ENCODE measurements around the gene FHIT.
"Not testable (repeated sequence)": the region's sequence is repeated elsewhere in the genome, so short reads cannot be mapped to it uniquely, and the experiment has no call there.

Gene FHIT

DNA sequence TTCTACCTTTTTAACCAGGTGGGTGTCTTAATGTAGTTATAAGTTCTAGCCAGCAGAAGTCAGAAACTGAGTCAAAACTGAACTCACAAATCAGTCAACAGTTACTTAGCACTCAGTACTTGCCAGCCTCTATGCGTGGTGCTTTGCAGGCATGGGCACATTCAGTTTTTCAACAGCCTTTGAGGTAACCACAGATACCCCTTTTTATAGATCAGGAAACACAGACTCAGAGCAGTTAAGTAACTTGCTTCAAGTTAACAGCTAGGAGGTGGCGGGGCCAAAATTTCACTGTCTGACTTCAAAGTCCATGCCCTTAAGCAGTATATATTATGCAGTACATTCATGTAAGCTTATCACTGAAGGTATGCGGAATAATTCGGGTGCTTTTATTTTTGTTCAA, 139.4 kb downstream of the FHIT start:
- no peak for DNase-seq (ENCODE audit: low read depth in 2 of 2)

DNA sequence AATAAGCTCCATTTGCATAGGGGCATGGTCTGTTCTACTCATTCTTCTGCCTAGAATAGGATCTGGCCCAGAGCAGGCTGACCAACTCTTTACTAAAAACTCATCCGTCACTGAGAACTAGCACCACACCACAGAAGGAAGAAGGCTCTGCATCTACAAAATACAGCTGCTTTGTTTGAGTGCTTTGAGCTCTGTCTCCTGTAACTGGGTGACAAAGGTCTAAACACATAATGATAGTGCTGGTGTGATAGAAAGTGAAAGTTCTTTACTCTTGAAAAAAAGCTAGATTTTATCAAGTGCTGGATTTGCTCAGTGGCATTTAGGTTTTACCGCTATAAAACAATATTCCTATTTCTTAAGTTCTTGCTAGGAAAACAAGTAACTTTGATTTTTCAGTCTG, 140.7 kb downstream of the FHIT start:
- no peak for DNase-seq (ENCODE audit: low read depth in 2 of 2)

DNA sequence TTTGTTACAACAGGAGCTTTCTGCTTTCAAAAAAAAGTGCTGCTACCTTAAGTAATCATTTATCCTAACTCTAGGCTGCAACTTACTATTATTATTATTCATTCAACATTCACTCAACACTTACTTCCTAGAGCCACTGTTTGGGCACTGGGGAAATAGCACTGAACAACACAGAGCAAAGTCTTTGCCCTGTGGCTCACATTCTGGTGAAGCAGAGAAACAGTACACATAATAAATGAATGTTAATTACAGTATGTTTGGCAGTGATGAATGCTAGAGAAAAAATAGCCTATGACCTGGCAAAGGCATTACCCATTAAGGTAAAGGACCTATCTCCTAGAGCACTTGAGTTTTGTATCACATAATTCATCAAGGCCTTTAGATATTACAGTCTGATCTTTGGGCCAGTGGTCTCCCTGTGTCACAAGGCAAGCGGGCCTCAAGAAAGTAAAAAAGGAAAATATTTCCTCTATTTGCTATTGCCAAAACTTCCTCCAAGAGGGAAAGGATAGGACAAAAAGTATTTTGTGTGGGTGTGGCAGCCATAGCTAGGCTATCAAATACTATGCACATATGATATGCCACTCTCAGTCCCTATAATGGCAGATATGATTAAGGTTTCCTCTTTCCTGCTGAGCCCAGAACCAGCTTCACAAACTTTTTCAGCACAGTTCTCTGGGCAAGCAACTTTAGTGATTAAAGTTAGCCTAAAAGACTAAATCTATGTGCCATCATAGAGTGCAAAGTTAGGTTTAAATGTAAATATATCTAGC, 142.8 kb downstream of the FHIT start:
- no peak for DNase-seq (ENCODE audit: low read depth in 2 of 2)

DNA sequence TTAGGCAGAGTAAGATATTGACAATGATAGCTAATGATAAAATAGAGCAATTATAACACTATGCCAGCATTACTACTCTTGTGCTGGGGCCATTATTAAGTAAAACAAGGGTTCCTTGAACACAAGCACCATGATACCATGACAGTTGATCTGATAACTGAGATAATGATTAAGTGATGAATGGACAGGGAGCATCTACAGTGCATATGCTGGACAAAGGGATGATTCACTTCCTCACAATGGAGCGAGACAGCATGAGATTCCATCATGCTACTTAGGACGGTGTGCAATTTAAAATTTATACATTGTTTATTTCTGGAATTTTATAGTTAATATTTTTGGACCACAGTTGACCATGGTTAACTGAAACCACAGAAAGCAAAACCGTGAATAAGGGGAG, 156.6 kb downstream of the FHIT start:
- no peak for DNase-seq (ENCODE audit: low read depth in 2 of 2)

DNA sequence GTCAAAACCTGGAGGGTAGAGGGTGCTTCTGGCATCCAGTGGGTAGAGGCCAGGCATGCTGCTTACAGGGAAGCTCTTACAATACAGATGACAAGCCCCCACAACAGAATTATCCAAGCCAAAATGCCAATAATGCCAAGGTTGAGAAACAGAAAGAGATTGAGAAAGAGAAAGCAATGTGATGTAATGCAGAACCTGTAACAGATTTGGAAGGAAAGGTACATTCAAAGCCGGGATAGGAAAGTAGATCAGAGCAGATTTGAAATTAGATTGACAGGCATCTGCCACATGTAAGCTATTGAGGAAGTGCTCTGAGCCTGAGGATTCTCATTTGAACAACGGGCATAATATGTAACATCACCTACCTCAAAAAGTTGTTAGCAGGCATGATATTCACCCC, 157.9 kb downstream of the FHIT start:
- DNase-seq (ENCODE audit: low read depth in 2 of 2): no peak

DNA sequence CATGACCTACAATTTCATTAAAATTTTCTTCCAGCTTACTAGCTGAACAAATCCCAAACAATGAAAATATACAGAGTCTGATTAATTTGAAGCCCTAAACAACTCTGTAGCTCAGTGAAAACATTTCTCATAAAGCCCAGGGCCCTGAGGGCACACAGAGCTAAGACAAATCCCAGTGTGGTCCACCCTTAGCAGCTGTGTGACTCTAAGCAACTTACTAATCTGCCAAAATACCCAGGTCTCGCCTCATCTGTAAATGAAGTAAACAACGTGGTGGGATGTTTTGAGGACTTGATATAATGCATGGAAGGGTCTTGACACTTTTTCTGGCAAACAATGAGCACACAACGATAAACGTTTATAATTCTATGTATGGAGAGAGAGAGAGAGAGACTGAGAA, 158.4 kb downstream of the FHIT start:
- no peak for DNase-seq (ENCODE audit: low read depth in 2 of 2)

DNA sequence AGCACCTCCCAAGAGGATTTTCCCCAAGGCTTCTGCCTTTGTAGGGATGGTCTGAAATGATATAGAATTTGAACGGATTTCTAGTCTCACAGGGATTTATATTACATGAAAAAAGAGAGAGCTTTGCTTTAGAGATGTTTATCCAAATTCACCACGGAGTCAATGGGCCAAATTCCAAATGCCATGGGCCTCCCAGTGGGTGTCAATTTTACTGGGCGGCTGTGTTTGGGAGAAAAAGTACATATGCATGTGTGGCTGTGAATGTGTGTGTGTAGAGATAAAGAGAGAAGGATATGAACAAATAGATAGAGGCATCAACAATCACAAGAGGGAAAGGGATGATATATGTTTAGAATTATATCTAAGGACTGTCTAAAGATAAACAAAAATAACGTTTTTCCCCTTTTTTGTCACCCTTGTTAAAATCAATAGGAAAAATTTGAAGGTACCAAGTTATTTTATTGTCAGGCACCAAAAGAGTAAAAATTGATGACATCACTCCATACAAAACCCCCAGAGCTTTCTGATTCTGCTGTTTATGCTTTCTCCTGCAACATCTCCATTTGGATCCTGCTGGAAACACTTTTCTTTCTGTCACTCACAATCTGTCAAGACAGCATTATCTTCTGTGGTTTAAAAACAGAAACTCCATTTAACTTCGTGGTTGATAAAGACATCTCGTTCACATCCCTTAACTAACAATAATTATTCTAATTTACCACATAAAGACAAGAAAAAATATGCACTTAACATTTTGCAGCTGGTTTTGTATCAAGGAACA, 160.7 kb downstream of the FHIT start:
- DNase-seq (ENCODE audit: low read depth in 2 of 2): no peak

DNA sequence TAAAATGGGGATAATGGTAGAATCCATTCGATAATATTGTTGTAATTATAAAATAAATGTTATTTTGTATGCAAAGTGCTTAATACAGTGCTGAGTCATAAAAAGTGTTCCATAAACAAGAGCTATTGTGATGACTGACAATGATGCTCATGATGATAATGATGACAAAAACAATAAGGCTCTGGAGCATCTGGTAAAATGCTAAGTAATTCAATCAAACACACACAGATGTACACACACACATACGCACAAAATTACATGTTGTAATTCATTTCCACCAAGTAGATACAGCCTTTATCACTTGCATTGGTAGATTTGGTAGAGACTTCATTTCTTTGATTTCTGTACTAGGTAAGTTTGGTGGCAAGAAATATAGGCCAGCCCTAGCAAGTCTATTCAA, 163.8 kb downstream of the FHIT start:
- DNase-seq (ENCODE audit: low read depth in 2 of 2): no peak

DNA sequence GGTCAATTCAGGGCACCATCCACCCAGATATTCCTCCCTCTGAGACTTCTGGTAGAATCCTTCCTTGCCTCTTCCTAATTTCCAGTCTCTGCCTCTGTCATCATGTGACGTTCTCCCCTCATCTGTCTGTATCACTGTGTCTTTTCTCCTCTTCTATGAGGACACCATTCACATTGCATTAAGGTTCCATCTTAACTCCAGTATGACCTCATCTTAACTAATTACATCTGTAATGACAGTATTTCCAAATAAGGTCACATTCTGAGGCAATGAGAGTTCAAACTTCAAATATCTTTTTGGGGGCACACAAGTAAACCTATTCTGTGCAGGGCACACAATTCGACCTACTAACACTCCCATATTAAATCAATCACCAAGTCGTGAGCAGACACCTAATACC, 169.7 kb downstream of the FHIT start:
- no peak for DNase-seq (ENCODE audit: low read depth in 2 of 2)

DNA sequence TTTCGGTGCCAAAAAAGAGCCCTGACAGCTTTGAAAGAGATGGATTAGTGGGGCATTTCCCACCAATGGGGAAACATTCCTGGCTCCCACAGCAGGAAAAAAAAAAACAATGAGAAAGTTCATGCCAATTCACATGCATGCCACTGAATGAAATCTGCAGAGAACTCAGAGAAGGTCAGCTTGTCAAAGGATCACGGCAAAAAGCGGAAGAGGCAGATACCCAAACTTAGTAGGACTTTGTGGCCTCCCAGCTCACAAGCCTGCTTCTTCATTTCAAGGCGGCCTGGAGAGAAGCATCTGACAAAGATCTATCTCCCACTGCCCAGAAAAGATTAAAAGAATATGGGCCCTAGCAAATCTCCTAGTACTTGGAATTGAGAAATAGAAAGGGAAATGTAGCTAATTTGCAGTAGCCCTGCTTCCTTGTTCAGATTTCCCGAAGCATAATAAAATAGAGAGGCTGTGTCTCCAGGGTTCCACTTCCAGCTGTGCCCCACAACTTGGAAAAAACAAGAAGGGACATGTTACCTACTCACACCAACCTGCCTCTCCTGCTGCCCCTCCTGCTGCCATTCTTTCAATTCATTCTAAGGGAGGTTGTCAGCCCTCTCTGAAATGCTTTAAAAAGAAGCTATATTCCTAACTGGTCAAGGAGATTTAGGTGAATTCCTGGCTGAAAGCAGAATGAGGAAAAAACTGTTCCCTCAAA, 170.4 kb downstream of the FHIT start:
- no peak for DNase-seq (ENCODE audit: low read depth in 2 of 2)

DNA sequence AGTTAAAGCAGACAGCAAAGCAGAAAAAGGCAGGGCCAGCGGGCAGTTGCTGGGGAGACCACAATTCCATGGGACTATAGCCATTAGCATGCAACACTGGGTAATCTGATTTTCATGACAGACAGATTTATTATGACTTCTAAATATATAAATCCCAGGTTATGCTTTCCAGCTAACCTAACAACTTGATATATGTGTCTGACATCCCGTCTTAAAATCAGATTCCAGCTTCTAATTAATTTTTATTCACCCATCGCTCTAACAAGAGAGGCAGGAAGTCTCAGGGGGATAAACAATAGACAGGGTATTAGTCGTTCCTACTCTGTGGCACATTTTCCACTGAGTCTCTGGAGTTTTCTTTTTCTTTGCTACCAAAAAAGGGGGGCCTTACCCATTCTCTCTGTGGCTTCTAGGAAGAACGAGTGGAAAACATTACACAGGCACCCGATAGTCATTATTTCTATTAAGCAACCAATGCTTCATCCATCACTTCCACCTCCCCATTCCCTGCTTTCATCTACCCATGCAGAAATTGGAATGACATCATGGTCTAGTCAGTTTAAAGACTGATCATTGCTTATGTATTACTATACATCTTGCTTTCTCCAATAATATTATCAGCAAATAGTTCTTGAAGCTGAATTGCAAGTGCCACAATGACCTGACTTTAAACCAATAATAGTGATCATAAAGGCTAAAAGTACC, 173.1 kb downstream of the FHIT start:
- DNase-seq (ENCODE audit: low read depth in 2 of 2): no peak

DNA sequence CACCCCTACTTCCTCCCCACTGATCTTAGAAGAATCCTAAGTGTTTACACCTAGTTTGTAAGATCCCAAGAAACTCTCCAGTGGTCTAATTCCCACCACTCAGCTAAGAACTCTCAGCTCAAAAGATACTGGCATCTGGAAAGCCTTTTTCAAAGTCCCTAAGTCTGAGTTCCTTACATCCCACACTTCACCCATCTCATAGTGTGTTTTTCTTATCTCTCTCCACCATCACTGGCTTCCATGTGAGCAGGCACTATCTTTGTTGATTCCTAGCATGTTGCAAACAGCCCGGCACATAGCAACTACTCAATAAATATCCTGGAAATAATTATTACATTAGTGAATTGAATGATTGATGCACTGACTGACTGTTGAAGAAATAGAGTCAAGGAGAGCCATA, 173.7 kb downstream of the FHIT start:
- DNase-seq (ENCODE audit: low read depth in 2 of 2): no peak

DNA sequence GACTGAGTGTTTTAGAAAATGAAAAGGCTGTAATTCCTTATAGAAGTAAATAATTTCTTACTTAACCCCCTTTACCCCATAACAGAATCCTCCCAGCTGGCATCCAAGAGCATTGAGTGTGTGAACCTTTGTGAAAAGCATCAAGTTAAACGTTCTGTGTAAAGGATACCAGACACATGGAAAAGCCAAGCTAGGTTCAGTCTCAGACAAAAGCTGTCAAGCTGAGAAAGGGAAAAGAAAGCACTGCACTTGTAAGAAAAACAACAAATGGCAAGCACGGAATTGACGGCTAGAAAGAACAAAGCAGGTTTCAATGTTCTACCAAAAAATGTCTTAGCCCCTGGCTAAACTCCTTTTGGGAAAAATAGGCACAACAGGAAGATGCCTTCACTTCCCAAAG, 176.5 kb downstream of the FHIT start:
- no peak for DNase-seq (ENCODE audit: low read depth in 2 of 2)

DNA sequence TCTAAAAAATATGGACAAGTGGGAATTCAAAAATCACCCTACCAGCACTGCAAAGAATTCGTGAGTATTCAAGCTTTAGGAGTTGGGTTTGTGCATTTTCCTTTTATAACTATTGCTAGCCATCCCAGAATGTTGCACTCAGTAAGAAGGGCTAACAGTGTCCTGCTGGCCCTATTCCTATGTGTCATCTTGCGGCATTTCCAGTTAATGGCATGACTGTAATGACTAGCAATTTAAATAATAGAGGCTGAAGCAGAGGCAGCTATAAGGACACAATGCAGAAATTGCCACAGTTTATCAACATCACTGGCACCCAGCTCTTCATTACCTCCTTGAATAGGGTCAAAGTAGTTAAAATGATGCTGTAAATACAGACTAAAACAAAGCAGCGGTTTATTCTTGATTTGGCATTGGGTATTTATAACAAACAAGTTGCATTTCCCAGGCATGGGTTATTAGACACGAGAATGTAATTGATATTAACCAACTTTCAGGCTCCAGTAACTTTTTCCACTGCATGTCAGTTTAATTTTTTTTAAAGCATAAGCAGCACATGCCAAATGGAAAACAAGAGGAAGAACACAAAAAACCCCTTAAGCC, 177.6 kb downstream of the FHIT start:
- no peak for DNase-seq (ENCODE audit: low read depth in 2 of 2)

DNA sequence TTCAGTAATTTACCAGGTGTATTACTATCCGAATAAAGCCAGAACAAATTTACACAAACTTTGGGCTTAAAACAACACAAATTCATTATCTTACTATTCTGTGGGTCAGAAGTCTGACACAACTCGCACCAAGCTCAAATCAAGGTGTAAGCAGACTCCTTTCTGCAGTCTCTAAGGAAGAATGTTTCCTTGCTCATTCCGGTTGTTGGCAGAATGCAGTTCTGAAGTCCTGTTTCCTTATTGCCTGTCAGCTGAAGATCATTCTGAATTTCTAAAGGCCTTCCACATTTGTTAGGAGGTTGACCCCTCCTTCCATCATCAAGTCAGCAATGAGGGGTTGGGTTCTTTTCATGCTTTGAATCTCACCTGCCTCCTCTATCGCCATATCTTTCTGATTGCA, 183.2 kb downstream of the FHIT start:
- no peak for DNase-seq (ENCODE audit: low read depth in 2 of 2)

DNA sequence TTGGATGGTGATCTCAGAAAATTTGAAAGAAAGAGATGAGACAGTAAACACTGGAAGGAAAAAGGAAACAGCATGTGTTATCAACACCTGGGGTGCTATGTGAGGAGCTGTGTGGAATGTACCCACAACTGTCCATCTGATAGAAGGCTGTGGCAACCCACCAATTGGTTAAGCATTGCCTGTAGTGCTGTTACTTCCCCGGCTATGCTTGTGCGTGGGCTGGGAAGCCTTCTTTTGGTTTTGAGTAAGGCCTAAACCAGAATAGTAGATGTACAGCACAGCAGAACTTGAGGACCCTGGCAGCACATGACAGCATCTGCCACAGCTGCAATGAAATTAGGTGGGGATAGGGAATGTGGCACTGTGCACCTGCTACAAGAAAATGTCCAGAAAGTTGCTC, 184.5 kb downstream of the FHIT start:
- no peak for DNase-seq (ENCODE audit: low read depth in 2 of 2)

DNA sequence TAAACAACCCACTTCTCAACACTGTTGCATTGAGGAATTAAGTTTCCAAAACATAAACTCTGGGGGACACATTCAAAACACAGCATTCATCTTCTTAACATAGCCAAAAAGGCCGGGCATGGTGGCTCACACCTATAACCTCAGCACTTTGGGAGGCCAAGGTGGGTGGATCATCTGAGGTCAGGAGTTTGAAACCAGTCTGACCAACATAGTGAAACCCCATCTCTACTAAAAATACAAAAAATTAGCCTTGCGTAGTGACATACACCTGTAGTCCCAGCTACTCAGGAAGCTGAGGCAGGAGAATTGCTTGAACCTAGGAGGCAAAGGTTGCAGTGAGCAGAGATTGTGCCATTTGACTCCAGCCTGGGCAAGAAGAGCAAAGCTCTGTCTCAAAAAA, 185.0 kb downstream of the FHIT start:
- DNase-seq (ENCODE audit: low read depth in 2 of 2): not testable (repeated sequence)

DNA sequence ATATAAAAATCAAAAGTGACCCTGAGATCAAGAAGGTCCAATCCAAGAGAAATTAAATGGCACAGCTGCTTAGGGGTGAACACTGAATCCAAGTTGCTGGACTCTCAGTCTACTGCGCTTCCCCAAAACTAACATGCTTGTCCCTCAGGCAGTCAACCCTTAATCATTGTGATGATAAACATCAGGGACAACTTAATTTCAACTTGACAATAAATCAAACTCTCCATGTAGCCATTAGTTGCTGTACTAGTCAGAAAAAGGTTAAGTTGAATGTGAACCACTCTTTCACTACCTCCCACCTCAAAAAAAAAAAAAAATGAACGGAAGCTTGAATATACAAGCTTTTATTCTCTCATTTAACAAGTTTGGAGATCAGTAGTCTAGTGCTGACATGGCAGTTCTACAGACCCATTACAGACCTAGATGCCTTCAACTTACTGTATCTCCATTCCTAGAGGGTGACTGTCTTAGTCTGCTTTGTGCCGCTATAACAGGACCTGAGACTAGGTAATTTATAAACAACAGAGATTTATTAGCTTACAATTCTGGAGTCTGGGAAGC, 185.7 kb downstream of the FHIT start:
- DNase-seq (ENCODE audit: low read depth in 2 of 2): no peak

DNA sequence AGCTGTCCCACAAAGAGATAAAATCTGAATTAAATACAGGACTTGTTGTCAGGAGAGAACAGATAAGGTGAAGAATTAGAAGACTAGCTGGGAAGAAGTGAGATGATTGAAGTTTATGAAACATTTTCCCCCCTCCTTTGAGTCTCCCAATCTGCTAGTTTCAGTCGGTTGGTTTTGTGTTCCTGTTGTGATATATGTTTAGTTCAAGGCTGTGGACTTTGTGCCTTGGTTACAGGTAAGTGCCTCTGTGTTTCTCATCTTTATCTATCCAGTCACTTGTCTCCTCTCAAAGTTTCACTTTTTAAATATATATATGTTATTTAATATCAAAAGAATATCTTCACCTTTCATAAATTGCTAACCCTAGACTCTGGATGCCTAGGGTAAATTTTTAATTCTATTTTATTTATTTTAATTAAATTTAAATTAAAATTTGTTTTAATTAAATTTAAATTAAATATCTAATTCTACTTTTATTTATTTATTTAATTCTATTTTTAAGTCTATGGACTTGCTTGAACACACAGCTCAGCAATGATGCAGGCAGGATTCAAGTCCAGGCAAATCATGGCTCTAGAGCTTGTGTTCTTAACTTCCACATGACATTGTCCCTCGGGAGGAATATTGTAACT, 190.0 kb downstream of the FHIT start:
- no peak for DNase-seq (ENCODE audit: low read depth in 2 of 2)

DNA sequence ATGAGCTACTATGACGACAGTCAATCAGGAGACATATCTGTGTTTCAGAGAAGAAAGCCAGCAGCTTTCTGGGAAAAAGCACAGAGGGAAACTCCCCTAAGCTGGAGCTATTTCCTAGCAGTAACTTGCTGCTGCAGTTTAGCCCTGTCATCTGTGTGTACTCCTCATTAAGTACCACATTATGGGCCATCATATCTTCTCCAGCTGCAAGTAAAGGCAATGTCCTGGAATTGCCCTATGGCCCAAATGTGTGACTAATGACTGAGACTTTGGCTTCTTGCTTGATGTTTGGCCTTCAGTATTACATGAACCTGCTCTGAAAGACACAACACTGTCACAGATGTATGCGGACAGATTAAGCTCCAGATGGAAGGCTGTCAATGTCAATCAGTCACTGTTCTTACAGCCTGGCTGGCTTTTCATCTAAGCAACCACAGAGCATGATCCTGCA, 190.8 kb downstream of the FHIT start:
- DNase-seq (ENCODE audit: low read depth in 2 of 2): no peak

DNA sequence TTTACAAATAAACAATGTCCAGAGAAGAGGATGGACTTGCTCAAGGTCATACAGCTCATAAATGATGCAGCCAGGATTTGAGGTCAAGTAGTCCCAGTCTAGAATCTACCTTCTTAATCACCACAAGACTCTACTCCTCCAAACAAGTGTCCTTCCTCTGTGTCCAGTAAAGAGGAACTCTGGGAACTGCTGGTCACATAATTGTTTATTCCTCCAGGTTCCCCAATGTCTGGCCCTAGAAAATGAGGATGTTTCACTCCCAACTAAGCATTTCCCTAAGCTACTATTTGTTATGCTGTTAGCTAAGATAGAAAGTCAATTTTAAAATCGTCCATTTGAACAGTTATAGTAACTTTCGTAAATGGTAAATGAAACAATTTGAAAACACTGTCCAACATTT, 192.4 kb downstream of the FHIT start:
- DNase-seq (ENCODE audit: low read depth in 2 of 2): no peak

Measured in stimulated activated CD8-positive, alpha-beta memory T cell treated with anti-CD3 and anti-CD28 coated beads, Interleukin-2, amount 100 ng/mL, for 1 hour (primary cell).